ENCODE measurements around the gene FAM83G.
"Not testable (repeated sequence)": the region's sequence is repeated elsewhere in the genome, so short reads cannot be mapped to it uniquely, and the experiment has no call there.

FAM83G gene, protein sequence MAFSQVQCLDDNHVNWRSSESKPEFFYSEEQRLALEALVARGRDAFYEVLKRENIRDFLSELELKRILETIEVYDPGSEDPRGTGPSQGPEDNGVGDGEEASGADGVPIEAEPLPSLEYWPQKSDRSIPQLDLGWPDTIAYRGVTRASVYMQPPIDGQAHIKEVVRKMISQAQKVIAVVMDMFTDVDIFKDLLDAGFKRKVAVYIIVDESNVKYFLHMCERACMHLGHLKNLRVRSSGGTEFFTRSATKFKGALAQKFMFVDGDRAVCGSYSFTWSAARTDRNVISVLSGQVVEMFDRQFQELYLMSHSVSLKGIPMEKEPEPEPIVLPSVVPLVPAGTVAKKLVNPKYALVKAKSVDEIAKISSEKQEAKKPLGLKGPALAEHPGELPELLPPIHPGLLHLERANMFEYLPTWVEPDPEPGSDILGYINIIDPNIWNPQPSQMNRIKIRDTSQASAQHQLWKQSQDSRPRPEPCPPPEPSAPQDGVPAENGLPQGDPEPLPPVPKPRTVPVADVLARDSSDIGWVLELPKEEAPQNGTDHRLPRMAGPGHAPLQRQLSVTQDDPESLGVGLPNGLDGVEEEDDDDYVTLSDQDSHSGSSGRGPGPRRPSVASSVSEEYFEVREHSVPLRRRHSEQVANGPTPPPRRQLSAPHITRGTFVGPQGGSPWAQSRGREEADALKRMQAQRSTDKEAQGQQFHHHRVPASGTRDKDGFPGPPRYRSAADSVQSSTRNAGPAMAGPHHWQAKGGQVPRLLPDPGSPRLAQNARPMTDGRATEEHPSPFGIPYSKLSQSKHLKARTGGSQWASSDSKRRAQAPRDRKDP

DNA sequence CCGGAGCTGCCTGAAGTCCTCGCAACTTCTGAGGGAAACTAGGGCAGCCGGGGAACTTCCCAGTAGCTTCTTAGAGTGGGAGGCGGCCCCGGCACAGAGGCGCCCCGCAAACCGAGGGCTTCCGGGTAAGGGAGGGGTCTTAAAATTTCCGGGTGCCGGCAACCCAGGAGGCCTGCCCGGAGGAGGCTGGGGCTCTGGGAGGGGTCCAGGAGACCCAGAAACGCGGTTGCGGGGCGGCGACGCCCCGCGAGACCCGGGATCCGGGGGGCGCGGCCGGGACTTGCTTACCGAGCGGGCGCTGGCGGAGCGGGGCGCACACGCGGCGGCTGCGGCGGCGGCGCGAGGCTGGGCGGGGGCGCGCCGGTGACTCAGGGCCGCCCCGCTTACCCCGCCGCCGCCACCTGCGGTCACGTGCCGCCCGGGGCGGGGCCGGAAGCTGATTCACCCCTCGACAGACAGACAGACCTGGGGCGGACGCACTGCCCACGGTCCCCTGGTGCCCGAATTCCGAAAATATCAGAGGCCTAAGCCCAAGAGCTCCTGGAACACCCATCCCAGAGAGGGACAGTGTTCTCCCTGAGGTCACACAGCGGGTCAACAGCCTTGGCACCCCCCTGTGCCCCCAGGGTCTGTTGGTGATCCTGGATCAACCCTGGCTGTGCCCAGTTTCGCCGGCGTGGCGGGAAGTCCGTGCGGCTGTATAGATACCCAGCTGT lies at the start of gene FAM83G:
TSS of gene FAM83G (minus strand) at position 344 of the 716 bp plus-strand sequence. CDS start 723 bp downstream, outside the sequence.
- in situ Hi-C loops (cut with HindIII; ENCODE audit: low sequenced_read_pairs) = no loop called here

DNA sequence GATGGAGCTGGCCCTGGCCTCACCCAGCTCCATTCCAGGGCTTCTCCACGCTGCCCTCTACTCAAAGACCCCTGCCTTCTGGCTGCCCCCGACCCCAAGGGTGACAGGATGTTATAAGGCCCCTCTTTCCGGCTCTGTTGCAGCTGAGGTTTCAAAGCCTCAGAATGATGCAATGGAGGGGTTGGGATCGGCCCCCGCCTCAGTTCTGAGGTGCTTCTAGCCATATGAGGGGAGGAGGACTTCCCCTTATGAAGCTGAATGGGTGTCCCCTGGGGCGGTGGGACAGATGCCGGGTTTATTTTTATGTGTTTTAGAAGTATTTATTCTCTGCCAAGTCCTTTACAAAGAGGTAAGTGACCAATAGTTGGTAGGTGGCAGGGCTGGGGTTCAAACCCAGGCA lies 44.3 kb upstream of the FAM83G start:
- in situ Hi-C loops (cut with HindIII; ENCODE audit: low sequenced_read_pairs) = not testable (repeated sequence)

DNA sequence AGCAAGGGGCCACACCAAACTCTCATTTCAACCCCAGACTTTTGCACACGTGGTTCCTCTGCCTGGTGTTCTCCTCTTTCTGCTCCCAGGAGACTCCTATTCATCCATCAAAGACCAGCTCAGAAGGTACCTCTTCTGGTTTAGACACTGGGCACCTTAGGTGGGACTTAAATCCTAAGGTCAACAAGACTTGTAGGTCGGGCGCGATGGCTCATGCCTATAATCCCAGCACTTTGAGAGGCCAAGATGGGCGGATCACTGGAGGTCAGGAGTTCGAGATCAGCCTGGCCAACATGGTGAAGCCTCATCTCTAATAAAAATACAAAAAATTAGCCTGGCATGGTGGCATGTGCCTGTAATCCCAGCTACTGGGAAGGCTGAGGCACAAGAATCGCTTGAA lies 42.9 kb upstream of the FAM83G start:
- in situ Hi-C loops (cut with HindIII; ENCODE audit: low sequenced_read_pairs) = not testable (repeated sequence)

DNA sequence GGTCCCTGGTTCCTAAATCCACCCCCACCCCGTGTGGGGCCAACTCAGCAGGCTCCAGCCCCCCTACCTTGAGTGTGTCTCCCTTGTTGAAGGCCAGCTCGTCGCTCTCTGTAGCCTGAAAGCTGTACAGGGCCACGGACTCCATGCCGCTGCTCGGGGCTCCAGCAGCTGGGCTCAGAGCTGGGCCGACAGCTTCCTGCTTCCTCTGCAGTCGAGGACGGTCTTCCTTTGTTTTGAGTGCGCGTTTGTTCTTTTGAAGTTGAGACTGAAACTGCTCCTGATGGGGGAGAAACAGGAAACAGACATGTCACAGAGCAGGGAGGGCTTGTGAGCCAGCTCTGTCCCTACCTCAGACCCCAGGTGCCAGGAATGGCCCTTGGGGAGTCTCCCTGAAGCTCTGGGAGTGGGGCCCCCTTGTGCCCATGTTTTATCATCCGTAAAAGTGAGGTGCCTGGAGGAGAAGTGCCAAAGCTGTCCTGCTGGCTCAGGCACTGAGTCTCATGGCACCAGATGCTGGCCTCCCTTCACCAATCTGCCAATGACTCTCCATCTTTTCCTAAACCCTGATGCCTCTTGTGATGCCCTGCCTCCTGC lies 42.3 kb upstream of the FAM83G start, which contains the start of gene GRAP:
TSS of gene GRAP (minus strand) at position 176 of the 594 bp plus-strand sequence. CDS start at position 145, 31 bp downstream.
- in situ Hi-C loops (cut with HindIII; ENCODE audit: low sequenced_read_pairs) = not testable (repeated sequence)

DNA sequence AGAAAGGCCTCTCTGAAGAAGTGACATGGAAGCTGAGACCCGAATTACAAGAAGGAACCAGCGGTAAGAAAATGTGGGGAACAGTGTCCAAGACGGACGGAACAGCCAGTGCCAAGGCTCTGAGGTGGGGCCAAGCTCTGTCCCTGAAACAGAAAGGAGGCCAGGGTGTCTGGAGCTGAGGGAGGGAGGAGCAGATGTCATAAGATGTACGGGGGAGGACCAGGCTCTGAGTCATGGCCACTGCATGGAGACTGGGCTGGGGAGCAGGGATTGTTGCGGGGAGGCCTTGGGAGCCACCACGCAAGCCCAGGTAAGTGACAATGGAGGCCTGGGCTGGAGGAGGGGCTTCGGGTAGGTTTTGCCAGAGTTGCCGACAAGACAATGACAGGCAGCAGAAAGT lies 40.1 kb upstream of the FAM83G start:
- in situ Hi-C loops (cut with HindIII; ENCODE audit: low sequenced_read_pairs) = not testable (repeated sequence)

DNA sequence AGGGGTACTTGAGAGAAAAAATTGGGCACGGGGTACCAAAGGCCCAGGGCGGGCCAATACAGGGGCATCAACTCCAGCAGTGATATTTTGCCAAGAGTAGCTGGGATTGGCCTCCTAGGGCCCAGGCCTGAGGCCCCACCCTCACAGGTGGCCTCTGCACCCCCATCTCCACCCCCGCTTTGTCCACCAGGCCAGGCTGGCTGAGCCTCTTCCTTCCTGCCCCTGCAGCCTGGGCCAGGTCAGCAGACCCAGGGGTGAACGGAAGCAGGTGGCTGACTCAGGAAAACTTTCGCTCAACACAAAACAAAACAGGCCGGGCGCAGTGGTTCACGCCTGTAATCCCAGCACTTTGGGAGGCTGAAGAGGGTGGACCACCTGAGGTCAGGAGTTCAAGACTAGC lies 38.5 kb upstream of the FAM83G start:
- in situ Hi-C loops (cut with HindIII; ENCODE audit: low sequenced_read_pairs) = not testable (repeated sequence)

DNA sequence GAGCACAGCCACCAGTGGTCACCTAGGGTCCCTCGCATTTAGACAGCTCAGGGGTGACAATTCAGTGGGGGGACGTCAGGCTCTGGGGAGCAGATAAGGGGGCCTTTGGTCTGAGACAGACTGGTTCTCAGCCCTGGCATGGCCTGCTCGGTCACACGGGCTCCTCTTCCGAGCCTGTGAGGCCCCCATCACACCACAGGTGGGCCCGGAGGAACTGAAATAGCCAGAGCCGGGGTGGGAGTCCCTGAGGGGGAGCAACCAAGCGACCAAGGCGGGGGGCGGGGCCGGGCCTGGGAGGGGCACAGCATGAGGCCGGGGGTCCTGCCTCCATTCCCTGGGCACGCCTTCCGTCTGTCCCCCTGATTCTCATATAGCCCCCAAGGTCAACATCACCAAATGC lies 37.8 kb upstream of the FAM83G start:
- in situ Hi-C loops (cut with HindIII; ENCODE audit: low sequenced_read_pairs) = not testable (repeated sequence)

DNA sequence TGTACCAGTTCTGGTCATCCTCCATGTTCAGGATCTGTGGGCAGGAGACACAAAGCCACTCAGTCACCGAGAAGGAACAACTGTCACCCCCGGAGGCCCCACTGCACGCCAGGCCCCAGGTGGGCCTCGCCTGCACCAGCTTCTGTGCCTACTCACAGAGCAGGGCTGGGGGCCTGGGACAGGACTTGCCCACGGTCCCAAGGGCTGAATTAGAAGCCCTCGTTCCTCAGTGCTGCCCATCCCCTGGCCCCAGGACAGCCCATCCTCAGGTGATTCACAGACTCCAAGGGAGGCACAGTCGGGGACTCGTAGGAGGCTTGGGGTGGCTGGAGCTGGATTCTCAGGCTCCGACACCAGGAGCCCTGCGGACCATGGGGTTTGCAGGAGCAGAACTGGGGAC lies 37.3 kb upstream of the FAM83G start:
- in situ Hi-C loops (cut with HindIII; ENCODE audit: low sequenced_read_pairs) = not testable (repeated sequence)

DNA sequence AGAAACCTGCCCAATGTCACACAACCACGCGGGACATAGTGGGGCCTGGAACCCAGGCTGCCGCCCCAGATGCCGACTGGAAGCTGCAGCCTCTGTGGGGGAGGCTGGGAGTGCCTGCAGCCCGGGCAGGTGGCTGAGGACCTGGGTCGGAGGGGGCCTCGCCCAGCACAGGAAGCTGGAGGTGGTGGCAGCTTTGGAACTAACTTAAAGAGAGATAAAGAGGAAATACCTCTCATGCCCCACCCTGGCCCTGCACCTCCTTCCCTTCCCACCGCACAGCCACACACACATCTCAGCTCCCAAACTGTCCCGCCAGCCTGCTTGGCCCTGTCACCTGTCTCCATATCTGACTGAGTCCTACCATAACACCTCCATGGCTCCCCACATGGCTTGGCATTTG lies 35.8 kb upstream of the FAM83G start:
- in situ Hi-C loops (cut with HindIII; ENCODE audit: low sequenced_read_pairs) = not testable (repeated sequence)

DNA sequence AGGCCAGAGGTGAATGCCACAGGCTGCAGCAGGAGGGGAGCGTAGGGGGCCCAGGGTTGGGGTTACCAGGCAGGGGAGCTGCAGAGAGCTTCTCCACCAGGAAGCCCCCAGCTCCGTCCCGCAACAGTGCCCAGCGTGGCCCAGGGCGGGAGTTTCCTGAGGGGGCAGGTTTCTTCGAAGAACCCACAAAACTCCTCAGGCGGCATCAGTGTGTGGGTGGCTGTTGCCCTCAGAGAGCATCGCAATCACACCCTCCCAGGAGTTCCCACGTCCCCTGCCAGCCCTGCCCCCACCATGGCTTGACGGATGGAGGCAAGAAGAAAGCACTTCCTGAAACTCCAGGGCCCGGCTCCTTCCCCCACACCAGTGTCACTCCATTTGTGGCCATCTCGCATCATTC lies 34.2 kb upstream of the FAM83G start:
- in situ Hi-C loops (cut with HindIII; ENCODE audit: low sequenced_read_pairs) = not testable (repeated sequence)

DNA sequence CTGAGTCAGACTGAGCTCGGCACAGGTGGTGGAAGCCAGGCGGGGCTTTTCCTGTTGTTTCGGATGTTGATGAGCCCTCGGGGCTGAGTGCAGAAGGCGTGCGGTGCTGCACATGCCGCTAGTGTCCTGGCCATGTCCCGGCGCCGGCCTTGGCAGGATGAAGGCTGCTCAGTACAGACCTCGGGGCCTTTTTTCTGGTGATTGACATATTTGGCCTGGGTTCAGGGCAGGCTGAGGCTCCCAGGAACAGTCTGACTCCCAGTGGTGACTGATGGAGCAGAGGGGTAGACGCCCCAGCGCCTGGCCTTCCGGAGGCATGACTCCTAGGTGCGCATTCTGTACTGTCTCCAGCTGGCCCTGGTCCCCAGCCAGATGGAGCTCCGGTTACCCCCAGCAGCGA lies 33.4 kb upstream of the FAM83G start:
- in situ Hi-C loops (cut with HindIII; ENCODE audit: low sequenced_read_pairs) = not testable (repeated sequence)

DNA sequence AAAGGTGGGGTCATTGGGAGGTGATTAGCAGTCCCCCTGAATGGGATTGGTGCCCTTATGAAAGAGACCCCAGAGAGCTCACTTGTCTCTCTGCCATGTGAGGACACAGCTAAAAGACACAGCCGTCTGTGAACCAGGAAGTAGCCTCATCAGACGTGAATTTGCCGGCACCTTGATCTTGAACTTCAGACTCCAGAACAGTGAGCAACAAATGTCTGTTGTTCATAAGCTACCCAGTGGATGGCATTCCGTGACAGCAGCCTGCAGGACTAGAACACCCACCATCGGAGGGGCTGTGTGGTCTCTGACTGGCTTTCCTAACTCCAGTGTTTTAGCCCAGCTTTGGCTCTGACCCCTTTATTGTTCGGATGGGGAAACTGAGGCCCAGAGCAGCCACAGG lies 33.0 kb upstream of the FAM83G start:
- in situ Hi-C loops (cut with HindIII; ENCODE audit: low sequenced_read_pairs) = not testable (repeated sequence)

DNA sequence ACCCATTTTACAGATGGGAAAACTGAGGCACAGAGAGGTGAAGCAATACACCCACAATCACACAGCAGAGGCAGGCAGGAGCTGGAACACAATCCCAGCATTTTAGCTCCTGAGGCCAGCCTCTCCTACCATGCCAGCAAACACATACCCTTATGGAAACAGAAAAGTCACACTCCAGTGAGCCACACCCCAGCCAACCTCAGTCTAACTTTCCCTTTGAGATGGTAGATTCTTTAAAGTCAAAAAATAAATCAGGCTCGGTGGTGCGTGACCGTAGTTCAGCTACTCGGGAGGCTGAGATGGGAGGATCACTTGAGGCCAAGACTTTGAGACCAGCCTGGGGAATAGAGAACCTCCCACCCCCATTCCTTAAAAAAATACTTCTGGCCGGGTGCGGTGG lies 31.6 kb upstream of the FAM83G start:
- in situ Hi-C loops (cut with HindIII; ENCODE audit: low sequenced_read_pairs) = not testable (repeated sequence)

DNA sequence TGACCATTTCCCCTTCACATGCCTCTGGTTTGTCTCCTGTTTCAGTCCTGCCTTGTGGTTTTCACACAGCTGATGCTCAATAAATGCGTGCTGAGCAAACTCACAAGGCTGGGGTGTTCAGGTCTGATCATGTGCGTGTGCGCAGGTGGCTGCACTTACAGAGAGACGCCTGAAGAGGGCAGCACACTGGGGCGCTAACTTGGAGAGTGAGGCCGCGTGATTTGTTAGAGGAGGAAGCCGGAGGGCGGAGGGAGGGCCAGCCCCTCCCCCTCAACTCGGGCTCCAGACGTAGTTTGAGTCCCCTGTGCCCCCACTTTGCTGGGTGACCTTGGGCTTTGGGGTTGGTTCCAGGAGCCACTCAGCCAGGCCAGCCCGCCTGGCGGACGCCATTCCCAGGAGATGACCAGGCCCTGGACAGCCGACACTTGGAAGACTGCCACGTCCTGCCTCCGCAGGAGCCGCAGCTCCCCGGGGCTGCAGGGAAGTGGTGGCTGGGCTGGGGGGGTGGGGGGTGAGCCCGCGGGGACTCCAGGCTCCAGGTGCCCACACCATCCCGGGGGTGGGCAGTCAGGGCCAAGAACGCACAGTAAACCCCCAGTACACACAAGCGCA lies 27.9 kb upstream of the FAM83G start:
- in situ Hi-C loops (cut with HindIII; ENCODE audit: low sequenced_read_pairs) = not testable (repeated sequence)

DNA sequence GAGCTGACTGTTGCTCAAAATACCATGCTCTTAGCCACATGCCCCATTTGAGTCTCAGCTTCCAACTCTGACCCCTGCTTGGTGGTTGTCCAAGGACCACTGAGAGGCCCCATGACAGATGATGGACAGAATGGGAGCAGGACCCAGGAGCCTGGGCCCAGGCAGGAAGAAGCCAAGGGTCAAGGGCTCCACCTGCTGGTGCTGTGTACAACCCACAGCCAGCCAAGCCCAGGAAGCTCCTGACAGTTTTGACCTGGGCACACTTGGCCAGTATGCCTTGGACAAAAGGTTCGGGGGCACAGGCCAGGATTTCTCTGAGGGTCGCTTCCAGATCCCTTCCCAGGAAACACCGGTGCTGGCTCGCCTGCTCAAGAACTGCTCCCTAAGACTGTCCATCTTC lies 27.2 kb upstream of the FAM83G start:
- in situ Hi-C loops (cut with HindIII; ENCODE audit: low sequenced_read_pairs) = not testable (repeated sequence)

DNA sequence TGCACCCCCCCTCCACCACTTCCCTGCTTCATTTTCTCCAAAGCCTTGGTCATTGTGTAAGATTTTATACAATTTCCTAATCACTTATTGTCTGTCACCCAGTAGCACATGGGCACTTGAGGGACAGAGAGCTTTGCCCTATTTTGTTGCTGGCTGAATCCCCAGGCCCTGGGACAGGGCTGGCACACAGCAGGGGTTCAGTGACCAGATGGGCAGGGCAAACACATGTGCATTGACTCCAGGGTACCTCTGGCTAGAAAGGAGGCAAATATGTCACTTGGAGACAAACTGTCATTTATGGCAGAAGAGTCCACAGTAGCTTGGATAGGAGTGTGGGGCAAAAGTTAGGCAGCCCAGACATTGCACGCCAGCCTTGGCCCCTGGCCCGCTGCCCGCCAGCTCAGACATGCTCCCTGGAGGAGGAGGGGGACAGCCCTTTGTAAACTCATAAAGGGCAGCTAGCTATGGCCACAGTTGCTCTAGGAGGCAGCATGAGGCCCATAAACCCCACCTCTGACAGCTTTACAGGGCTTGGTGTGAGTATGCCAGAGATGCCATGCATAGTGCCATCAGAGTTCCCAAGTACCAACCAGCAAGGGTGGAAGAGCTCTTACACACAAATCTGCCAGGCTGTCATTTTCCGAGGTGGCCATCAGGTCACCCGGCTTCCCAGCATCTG lies 26.3 kb upstream of the FAM83G start:
- in situ Hi-C loops (cut with HindIII; ENCODE audit: low sequenced_read_pairs) = not testable (repeated sequence)

DNA sequence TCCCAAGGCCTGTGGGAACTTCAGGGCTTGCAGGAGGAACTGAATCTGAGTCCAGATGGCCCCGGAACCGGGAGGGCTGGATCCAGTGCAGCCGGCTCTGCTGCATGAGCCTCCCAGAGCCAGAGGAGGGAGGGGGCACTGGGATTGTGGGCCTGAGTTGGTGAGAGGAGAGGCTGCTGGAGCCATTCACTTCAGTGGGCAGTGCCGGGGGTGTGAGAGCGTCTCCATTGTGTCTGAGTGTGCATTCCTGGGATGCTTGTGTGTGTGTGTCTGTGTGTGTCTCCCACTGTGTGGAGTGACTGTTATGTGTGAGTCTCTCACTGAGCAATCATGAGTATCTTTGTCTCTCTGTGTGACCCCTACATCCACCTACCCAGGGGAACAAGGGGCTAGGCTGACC lies 25.2 kb upstream of the FAM83G start:
- in situ Hi-C loops (cut with HindIII; ENCODE audit: low sequenced_read_pairs) = not testable (repeated sequence)

DNA sequence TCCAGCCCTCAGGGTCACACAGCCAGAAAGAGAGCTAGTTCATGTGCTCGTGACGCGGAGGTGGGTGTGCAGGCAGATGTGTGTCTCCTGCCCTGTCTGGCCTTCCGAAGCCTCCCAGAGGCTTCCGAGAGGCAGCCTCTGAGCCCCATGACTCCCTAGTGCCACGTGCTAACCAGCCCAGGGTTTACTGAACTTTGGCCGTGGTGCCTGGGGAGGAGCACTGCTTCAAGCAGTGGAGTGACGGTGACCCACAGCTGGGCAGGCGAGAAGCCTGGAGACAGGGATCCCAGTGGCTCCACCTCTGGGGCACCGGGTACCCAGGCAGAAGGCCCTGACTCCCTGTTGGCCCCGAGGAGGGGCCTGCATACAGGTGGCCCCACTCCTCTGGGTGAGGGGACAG lies 24.1 kb upstream of the FAM83G start:
- in situ Hi-C loops (cut with HindIII; ENCODE audit: low sequenced_read_pairs) = not testable (repeated sequence)

DNA sequence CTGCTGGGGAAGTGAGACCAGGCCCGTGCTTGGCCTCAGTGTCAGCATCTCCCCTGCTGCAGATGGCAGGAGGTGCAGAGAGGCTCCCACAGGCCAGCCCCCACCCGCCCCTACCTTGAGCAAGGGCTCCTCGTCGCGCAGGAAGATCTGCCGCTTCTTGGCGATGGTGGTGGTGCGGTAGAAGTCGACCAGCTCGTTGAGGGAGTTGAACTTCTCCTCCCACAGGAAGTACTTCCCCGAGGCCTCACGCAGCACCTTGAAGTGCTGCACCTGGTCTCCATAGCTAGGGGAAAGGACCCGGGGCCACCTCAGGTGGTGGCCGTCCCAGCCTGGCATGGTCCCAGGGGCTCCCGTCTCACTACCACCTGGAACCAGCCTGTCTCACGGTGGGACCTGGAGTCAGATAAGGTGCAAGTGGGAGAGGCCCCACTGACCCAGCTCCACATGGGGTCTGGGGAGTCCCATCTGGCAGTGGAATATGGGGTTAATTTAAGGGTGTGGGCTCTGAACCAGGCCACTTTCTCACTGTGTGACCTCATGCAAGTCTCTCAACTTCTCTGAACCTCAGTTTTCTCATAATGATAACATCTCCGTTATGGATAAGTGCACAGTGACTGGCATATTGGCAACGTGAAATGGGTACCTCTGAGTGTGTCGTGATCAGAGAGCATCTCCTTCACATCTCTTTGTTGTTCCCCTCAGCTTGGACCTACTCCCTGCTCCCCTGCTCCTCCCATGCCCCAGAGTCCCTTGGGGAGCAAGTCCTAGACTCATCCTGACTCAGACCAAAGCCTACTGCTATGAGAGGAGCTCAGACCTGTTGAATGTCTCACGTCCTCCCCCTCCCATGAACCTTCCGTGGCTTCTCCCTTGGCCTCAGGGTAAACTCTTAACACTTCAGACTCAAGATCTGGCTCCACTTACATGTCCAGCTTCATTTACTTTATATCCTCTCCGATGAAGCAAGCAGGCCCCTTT lies 19.8 kb upstream of the FAM83G start:
- in situ Hi-C loops (cut with HindIII; ENCODE audit: low sequenced_read_pairs) = no loop called here
